Fibroblast of upper back skin (primary cell): ENCODE data around the gene C6orf132.

ENCODE experiments used
- DNase-seq: peaks from one replicate; pipeline ENCODE4 v3.0.0-alpha.2; 2013

The C6orf132 gene

DNA sequence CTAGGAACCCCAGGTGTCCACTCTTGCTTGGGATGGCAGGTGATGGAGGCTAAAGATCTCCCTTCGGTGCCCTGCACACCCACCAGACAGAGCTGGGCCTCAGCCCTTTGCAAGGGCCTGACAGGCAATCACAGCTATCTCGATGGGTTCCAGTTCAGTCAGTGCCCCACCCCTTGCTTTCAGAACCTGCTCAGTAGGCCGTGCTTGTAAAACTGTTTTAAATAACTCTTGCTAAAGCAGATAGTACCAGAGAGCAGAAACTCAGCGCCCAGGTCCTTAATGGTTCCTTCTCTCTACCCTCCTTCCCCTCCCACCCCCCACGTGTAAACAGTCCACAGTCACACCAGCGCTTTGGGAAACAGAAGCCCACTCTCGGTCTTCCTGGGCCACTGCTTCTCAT is 39.2 kb downstream of the C6orf132 start:
- no peak for DNase-seq

DNA sequence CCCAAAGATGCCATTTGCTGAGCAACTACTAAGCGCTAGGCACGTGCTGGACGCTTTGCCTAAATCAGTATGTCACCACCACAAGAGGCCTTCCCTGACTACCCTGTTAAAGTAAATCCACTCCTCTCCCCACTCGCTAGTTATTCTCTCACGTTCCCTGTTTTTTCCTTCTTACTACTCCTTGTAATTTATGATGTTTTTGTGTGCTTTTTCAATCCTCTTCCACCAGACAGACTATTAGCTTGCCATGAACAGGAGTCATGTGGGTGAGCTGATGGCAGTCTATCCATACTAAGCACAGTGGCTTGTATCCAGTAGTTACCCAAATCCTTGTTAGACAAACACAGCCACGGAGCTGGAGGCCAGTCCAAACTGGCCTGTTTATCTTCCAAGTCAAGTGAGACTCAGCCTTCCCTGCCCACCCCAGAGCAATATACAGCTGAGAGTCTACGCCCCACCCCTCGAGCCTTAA is 41.2 kb downstream of the C6orf132 start:
- DNase-seq, result no peak

DNA sequence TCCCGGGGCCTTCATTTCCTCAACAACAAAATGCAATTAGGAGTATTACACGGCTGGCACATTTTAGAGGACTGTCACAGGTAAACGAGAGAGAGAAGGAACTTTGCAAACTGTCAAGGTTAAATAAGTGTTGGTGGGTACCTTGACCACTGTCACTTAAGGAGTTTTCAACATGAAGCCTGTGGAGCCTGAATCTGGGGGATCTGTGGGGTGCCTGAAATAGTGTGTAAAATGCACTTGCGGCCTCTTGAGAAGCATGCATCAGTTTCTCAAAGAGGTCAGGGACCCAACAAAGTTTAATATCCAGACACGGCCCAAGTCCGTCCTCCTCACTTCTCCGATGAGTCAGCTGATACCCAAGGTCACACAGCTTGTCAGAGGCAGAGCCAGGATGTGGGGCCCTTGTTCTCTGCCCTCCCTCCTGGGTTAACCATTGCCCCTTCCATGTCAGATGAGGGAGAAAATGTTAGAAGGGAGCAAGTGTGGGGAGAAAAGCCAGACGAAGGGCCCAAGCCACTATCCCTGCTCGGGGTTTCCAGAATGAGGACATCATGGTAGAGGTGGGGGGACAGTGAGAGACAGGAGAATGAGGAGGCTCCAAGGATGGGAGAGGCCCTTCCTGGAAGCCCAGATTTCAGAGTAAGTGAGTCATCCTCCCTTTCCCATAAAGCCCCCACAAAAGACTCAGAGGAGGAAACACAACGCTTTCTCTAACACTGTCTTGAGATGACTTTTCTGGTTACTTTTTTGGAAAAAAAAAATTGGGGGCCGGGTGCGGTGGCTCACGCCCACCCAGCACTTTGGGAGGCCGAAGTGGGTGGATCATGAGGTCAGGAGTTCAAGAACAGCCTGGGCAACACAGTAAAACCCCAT is 42.2 kb downstream of the C6orf132 start:
- DNase-seq, result peak; percentile 61

DNA sequence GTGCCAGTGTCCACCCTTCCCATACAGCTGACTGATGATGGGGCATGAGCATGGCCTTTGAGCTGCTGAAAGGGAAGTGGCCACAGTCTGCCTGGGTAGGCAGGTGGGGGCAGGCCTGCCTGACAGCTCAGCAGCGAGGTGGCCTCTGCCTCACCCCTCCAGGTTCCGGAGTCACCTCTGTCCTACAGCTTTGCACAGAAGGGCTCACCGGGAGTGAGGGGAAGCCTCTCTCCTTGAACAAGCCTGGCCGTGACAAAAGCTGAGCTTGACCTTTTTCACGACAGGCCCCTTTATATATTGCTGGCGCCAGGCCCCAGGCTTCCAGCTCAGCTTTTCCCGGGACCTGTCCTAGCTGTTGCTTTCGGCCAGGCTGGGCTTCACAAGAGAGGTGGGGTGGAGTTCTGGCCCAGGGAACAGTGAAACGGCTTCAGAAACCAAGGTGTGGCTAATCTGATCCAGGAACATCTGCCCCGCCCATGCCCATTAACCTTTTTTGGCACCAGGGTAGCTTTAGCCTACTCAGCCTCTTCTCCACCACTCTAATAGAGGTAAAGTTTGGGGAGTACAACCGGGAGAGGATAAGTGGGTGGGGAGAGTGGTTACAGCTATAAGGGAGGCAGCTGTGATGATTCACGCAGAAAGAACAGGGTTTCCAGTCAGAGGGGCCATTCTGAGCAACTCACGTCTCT is 42.9 kb downstream of the C6orf132 start:
- peak; percentile 66 for DNase-seq

DNA sequence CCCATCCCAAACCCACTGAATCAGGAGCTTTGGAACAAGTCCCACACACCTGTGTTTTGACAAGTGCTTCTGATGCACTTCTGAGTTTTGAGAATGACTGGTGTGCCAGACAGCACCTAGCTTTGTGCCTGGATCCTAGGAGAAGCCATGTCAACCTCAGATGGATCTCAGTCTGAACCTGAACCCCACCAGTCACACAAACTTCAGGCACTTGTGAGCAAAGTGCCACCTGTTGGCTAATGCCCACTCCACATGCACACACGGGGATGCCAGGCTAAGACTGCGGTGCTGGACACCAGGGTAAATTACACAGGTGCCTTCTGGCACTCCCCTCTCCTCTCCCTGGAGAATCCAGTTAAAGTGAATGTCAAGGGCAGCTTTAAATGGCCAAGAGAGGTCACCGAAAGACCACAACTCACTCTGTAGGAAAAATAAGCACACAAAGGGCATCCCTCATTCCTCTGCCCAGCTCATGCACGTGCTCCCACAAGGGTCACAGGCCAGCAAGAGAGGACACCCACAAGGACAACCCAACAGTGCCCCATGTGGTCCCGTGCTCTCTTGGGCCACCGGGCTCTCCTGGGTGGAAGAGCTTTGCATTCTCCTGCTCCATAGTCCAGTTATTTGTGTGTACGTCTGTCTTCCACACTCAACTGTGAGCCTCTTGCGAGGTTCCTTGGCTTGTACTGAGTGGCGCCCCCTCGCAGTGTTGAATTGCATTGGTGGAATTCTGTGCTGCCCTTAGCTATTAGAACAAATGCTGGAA is 46.5 kb downstream of the C6orf132 start:
- DNase-seq, result no peak

- no peak for DNase-seq
These were observed 47.3 kb downstream of the C6orf132 start for GRCh38 chr6:42095094-42095493.

- no peak for DNase-seq
These were observed 48.7 kb downstream of the C6orf132 start for GRCh38 chr6:42093582-42094329.

- DNase-seq, result no peak
These were observed 50.7 kb downstream of the C6orf132 start for GRCh38 chr6:42091718-42092023.

DNA sequence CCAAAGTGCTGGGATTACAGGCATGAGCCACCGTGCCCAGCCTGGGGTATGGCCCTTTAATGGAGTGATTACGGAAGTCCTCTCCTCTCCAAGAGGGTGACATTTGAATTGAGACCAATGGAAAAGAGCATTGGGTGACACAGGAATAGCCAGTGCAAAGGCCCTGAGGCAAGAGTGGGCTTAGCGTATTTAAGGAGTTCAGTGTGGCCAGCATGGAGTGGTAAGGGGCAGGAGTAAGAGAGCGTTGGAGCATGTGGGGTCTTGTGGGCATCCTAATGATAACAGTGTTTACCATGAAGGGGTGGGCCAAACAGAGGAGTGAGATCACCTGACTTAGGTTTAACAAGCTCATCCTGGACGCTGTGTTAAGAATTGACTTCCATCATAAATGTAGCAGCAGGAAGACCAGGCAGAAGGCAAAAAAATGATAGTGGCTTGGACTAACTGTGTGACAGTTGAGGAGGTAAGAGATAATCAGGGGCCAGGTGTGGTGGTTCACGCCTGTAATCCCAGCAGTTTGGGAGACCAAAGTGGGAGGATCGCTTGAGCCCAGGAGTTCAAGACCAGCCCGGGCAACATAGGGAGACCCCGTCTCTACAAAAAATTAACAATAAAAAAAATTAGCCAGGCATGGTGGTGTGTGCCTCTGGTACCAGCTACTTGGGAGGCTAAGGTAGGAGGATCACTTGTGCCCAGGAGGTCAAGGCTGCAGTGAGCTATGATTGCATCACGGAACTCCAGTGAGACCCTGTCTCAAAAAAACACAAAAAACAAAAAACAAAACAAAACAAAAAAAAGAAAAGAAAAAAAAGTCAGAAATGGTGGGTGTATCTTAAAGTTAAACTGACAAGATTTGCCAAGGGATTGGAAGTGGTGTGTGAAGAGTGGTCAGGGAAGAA is 51.4 kb downstream of the C6orf132 start:
- DNase-seq, result no peak

DNA sequence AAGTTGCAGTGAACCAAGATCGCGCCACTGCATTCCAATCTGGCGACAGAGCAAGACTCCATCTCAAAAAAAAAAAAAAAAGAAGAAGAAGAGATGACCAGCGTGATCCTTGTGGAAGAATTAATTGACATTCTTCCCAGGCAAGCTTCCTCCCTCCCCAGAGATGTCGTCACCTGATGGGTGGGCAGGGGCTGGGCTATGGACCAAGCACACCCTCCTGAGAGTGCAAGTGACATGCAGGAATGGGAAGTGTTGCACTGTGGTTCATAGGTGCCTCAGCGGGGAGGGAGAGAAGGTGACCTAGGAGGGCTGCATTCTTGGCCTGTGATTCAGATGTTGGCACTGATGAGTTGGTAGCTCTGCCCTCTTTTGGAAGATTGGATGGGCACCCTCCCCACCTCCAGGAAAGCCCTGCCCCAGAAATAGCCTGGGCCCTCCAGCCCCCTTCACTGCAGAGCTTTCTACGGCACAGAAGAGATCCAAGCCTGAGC is 54.3 kb downstream of the C6orf132 start:
- DNase-seq, result peak; percentile 54

GRCh38 chr6:42086046-42087035 is 56.1 kb downstream of the C6orf132 start:
- no peak for DNase-seq

DNA sequence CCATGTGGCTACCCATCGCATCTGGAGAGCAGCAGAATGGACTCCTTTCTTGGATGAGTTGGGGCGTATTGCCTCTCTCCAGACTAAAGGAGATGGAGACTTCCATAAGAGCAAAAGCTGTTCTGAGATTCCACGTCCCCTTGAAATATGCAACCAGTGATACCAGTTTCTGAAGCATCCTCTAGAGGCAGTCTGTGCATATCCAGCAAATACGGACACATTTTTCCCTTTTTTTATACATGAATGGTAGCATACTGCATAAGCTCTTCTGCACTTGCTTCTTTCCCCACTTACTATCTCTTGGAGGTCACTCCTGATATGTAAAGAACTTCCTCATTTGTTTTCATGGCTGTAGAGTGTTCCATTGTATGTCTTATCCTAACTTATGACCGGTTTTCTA is 57.5 kb downstream of the C6orf132 start:
- DNase-seq, result no peak

- no peak for DNase-seq
These were observed 58.9 kb downstream of the C6orf132 start for GRCh38 chr6:42083530-42083929.

- no peak for DNase-seq
These were observed 62.4 kb downstream of the C6orf132 start for GRCh38 chr6:42079941-42080464.

- DNase-seq, result no peak
These were observed 64.0 kb downstream of the C6orf132 start for GRCh38 chr6:42078386-42078785.

DNA sequence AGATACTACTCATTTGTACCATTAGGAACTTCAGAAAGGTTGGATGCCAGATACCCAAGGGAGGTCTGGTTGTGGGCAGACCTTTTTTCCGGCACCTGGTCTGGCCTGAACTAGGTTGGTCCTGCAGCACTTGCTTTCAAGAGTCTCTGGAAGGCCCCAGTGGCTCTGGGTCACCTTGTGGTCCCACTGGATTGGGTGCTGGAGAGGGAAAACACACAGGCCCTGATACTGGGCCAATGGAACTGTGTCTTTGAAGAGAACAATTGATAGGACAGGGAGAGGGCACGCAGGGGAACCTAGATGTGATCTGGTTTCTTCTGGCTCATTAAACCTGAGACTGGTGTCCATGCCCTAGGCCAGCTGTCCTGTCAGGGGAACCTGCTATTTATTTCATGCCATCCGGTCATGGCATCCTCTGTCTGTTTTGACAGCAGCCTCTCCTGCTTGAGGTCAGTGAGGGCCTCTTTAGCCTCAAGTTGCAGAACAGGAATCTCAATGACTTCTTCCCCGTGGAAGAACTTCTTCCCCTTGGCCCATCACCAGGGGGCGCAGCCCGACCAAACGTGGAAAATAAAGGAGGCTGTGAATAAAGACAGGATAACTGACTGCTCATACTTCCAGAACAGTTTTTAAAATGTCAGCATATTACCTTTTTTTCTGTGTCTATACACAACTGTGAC is 67.1 kb downstream of the C6orf132 start:
- DNase-seq, result peak; percentile 72

DNA sequence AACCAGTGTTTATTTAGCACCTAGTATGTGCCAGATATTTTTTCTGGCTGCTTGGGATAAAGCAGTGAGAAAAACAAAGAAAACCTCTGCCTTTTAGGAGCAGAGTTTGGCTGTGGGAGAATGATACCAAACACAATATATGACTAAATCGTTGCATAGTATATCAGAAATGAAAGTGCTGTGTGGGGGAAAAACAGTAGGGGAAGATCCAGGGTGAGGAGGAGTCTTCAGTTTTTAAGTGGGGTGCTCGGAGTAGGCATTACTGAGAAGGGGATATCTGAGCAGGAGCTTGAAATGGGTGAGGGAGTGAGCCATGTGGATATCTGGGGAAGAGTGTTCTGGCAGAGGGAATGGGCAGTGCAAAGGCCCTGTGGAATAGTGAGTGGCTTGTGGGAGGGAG is 69.1 kb downstream of the C6orf132 start:
- DNase-seq, result no peak

- no peak for DNase-seq
These were observed 70.4 kb downstream of the C6orf132 start for GRCh38 chr6:42071881-42072583.
